Activated CD4-positive, alpha-beta T cell treated with anti-CD3 and anti-CD28 coated beads for 48 hours (primary cell): ENCODE results near the gene PKHD1.

Source experiments
- DNase-seq: peaks from one replicate; pipeline ENCODE4 v3.0.0-alpha.2; 2020

PKHD1 gene

DNA sequence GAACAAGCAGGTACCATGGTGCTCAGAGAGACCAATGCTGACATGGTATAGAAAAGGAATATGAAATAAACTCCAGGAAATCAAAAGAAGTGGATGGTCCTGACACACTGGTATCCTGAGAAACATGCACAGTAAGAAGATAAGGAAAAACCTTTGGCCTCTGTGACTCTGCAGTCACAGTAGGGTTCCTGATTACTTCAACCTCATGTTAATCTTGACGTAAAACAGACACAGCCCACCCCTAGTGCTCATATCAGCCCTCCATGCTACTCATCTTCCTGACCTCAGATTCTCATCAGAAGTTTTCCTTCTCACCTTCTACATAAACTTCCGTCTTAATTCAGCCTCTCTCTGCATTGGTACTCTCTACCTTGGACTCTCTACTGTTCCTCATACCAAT, 240.9 kb downstream of the PKHD1 start:
- no peak for DNase-seq

- no peak for DNase-seq
Measured at GRCh38 chr6:51844336-51844735, 243.1 kb downstream of the PKHD1 start.

GRCh38 chr6:51843456-51844056, 243.9 kb downstream of the PKHD1 start:
- no peak for DNase-seq

DNA sequence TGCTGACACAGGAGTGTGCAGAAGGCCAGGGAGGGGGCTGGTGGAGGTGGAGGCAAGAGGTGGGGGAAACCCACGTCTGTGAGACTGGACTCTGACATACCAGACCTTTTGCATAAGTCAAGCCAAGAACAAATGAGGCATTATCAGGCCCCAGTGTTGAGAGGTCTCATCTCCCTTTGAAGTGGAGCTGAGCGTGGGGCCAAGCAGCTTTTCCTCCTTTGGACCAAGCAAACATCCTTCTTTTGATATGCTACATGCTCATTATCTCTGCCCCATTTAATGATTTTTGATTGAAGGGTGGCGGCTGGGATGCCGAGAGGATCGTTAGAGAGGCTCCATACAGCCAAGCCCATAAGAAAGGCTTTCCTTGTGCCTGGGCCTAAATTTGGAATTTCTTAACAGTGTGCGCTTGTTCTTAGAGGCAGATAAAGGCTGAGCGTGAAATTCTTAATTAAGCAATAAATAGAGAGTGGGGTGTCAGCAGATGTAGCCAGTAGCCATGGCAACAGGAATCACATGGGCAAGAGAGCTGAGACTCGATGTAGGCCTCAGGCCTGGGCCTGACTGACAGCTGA, 244.5 kb downstream of the PKHD1 start:
- no peak for DNase-seq

- no peak for DNase-seq
Measured at GRCh38 chr6:51842061-51842803, 245.2 kb downstream of the PKHD1 start.

GRCh38 chr6:51841626-51842025, 245.8 kb downstream of the PKHD1 start:
- DNase-seq, result no peak

- DNase-seq, result no peak
Measured at GRCh38 chr6:51839726-51840374, 247.6 kb downstream of the PKHD1 start.

GRCh38 chr6:51830666-51831065, 256.7 kb downstream of the PKHD1 start:
- DNase-seq, result no peak

- no peak for DNase-seq
Measured at GRCh38 chr6:51827580-51827979, 259.8 kb downstream of the PKHD1 start.

- no peak for DNase-seq
Measured at GRCh38 chr6:51824940-51825339, 262.5 kb downstream of the PKHD1 start.

DNA sequence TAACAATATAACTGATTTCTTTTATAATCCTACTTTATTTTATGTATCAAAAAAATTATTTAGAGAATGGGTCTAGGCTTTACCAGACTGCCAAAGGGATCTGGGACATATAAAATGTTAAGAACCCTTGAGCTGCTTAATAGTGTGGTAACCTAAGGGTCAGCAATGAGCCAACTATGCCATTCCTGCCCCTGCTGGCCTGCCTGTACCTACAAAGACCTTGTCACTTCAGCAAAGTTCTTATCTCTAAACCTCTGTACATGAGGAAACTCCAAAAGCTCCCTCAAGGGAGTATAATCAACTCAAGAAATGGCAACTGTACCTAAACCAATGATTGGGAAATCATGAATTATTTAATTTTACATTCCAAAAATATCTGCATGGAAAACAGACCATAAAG, 266.9 kb downstream of the PKHD1 start:
- no peak for DNase-seq

- no peak for DNase-seq
Measured at GRCh38 chr6:51818520-51819022, 268.8 kb downstream of the PKHD1 start.

GRCh38 chr6:51817832-51818231, 269.6 kb downstream of the PKHD1 start:
- no peak for DNase-seq

DNA sequence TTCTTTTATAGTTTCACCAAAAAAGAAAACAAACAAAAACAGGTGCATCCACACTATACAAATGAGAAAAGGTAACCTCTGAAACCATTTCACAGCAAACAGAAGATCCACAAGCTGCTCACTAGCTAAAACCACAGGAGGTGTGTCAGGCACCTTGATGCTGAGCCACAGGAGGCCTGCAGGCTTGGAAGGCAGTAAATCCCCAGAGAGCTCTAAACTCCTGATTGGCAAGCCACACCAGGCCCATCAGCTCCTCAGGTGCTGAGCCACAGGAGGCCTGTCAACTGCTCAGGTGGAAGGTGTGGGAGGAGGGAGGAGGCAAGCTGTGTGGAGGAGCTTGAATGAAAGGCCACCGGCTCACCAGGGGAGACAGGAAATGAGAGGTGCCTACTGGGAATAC, 273.0 kb downstream of the PKHD1 start:
- no peak for DNase-seq

DNA sequence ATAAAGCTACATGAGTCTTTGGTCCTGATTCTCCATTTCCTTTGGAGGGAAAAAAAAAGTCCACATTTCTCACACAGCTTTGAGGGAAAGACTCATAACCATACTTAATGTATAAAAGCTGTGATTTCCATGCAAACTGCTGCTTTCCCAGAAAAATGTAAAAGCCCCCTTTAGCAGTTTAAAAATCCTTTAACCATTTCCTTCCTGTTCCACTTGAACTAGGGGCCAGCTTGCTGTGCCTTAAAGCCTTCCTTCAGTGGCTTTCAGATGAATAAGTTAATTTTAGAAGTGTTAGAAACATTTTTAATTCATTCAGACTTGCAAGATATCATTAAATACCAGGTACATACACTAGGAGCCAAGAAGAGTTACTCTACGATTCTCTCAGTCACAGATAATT, 273.5 kb downstream of the PKHD1 start:
- no peak for DNase-seq

DNA sequence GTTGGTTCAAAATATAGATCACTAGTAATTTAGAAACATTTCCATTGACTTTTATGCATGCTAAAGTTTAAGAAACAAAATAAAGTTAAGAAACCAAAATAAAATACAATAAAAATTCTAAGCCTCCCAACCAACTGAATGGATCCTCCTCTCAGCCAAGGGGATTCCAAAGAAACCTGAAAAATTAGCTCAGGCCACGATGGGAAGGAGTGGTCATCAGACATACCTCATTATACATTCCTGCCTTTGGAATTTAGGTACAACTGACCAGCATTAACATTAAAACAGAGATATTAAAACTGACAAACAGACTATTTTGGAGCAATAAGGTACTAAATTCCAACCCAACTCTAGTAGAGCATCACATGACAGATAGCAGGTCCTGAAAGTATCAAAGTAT, 275.2 kb downstream of the PKHD1 start:
- DNase-seq, result no peak

- no peak for DNase-seq
Measured at GRCh38 chr6:51805517-51805916, 281.9 kb downstream of the PKHD1 start.

DNA sequence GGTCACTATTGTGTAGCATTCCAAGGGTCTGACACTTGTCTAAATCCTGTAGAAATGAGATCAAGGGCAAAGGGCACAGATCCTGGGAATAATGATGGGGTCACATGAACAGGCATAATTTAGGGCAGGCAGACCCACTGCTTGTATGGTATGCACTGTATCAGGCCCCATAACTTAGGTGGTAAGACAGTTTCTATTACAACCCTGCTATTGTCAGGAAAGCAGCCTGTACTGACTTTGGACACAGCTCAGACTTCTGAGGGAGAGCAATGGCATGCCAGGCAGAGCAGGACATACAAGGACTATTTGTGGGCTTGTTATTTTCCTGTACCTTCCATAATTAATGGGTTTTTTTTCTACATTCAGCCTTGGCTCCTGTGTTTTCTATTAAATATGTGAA, 286.8 kb downstream of the PKHD1 start:
- DNase-seq, result no peak

GRCh38 chr6:51793393-51793792, 294.0 kb downstream of the PKHD1 start:
- DNase-seq, result no peak

- no peak for DNase-seq
Measured at GRCh38 chr6:51792273-51793030, 295.0 kb downstream of the PKHD1 start.

DNA sequence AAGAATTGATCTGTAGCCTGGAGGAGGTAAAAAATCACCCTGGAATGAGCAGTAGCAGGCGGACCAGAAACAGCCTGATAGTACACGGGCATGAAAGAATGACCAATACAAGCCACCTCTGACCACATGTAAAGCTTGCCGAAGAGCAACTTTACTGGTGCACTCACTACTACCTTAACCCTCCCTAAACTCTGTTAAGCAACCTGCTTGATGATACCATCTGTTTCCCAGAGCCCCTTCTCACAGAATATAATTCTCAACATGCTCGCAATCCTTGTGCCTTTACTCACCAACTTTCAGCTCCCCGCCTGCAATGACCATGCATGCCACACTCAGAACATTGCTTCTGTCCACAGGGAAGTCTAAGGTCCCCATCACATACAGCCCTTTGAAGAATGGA, 296.5 kb downstream of the PKHD1 start:
- no peak for DNase-seq

DNA sequence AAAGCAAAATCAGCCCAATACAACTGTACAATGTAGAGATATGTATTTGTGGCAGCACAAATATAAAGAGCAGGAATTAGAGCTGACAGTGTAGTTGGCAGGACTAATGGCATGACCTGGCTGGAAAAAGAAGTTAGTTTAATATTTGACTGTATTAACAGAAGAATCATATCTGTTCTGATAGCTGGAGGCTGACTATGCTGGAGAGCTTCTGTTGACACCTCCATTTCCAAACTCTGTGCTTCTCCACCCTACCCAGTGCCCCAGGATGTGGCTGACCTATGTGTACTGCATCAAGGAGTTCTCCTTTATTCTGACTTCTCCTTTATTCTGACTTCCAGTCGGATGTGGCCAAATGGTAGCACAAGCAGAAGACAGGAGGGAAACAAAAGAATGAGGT, 299.3 kb downstream of the PKHD1 start:
- DNase-seq, result no peak

DNA sequence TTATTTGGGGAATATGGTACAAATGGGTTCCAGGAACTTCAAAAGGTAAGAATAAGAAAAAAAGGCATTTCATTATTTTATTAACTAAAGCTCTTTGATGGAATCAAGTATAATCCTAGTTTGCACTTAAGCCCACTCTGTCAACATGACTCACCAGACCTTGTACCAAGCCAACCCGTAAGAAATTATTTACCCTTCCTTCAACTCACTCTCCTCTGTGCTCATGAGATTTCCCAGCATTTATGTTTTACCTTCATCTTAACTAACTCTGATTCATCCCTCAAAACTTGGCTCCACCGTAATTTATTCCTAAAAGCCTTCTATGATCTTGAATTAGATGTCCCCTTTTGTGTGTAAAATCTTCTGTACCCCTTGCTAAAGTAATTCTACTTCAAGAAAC, 308.7 kb downstream of the PKHD1 start:
- no peak for DNase-seq
